Fibroblast of lung (primary cell): ENCODE measurements around the gene MORN1. TPM values are rescaled to one million over a fixed set of nuclear protein-coding genes. Genes with fewer than 3 reads are reported as not detected.
A peak's percentile ranks its signal among the peaks of the same experiment; 100 is the strongest.

ENCODE experiments used
- DNase-seq, 2 donors: peaks; one replicate each; pipeline versions ENCODE4 v3.0.0 to v3.0.0-alpha.2; 2010; ENCODE audit warnings: low read depth in 2 of 2
- H2AFZ ChIP-seq: 2 replicates; pipeline ENCODE4 v1.5.1; 2012; ENCODE audit warnings: low read length, control low read depth, inconsistent platforms
- H3K27ac ChIP-seq: 2 replicates; pipeline ENCODE4 v1.5.1; 2011; ENCODE audit warnings: low read length, control low read depth; ENCODE audit not compliant: insufficient read depth
- H3K27me3 ChIP-seq: 2 replicates; pipeline ENCODE4 v1.5.1; 2011; ENCODE audit warnings: mild to moderate bottlenecking, low read length; ENCODE audit not compliant: control insufficient read depth, insufficient read depth
- H3K36me3 ChIP-seq: 2 replicates; pipeline ENCODE4 v1.5.1; 2011; ENCODE audit warnings: low read length; ENCODE audit not compliant: control insufficient read depth, insufficient read depth
- H3K4me1 ChIP-seq: 2 replicates; pipeline ENCODE4 v1.5.1; 2011; ENCODE audit warnings: low read length; ENCODE audit not compliant: control insufficient read depth, insufficient read depth; ENCODE audit errors: extremely low read depth
- H3K4me2 ChIP-seq: 2 replicates; pipeline ENCODE4 v1.5.1; 2011; ENCODE audit warnings: low read length, control low read depth; ENCODE audit not compliant: insufficient read depth; ENCODE audit errors: extremely low read depth
- H3K4me3 ChIP-seq, 4 experiments: fragments of 200-600 bp in 1 of 4; sonication (generic) in 1 of 4; replicated peaks in 1 of 4; 2 replicates each; pipeline ENCODE4 v1.5.1; 2011 to 2016; ENCODE audit warnings: low read length in 4 of 4, low read depth in 3 of 4, mild to moderate bottlenecking in 3 of 4, control low read depth in 2 of 4, inconsistent platforms in 1 of 4, mixed read lengths in 1 of 4; ENCODE audit not compliant: insufficient read depth in 1 of 4; ENCODE audit errors: control extremely low read depth in 1 of 4
- H3K79me2 ChIP-seq: 2 replicates; pipeline ENCODE4 v1.5.1; 2012; ENCODE audit warnings: mild to moderate bottlenecking, low read length, inconsistent platforms; ENCODE audit not compliant: control insufficient read depth, insufficient read depth
- H3K9ac ChIP-seq: 2 replicates; pipeline ENCODE4 v1.5.1; 2011; ENCODE audit warnings: mild to moderate bottlenecking, low read length, control low read depth; ENCODE audit not compliant: insufficient read depth
- H3K9me3 ChIP-seq: 2 replicates; pipeline ENCODE4 v1.5.1; 2012; ENCODE audit warnings: low read depth, low read length; ENCODE audit not compliant: control insufficient read depth, insufficient read depth
- H4K20me1 ChIP-seq: 2 replicates; pipeline ENCODE4 v1.5.1; 2011; ENCODE audit warnings: low read length; ENCODE audit not compliant: control insufficient read depth, insufficient read depth; ENCODE audit errors: extremely low read depth
- EZH2 ChIP-seq: IDR thresholded peaks from 2 replicates; pipeline ENCODE4 v1.5.1; 2012; ENCODE audit warnings: low read length, control low read depth, mild to moderate bottlenecking; ENCODE audit errors: missing control alignments
- polyA plus RNA-seq, 2 donors: library from polyadenylated mRNA; depleted of rRNA in 1 of 2; stranded (reverse) in 1 of 2; unstranded in 1 of 2; fragments of >200 nt; gene quantifications; 2 replicates each; pipeline ENCODE4 v1.2.1, GENCODE V29; 2011 to 2012; ENCODE audit warnings: missing spikeins in 1 of 2
- total RNA-seq: library from RNA; depleted of rRNA; stranded (reverse); fragments of >200 nt; gene quantifications from 2 replicates; pipeline ENCODE4 v1.2.1, GENCODE V29; 2014
- TF ChIP-seq, protein P1 (sequence below), 2 donors: IDR thresholded peaks in 1 of 2; conservative IDR thresholded peaks in 1 of 2; 1 replicate in 1 of 2; 2 replicates in 1 of 2; pipeline ENCODE4 v1.5.1; 2011 to 2012; ENCODE audit warnings: low read length in 2 of 2, control low read depth in 1 of 2, inconsistent platforms in 1 of 2, low read depth in 1 of 2, mild to moderate bottlenecking in 1 of 2

MORN1 gene
- total and polyA plus RNA-seq, 2 donors (not counting 1 experiment from before 2014, with no cell fraction given), result 3.5 to 10.6 TPM

DNA sequence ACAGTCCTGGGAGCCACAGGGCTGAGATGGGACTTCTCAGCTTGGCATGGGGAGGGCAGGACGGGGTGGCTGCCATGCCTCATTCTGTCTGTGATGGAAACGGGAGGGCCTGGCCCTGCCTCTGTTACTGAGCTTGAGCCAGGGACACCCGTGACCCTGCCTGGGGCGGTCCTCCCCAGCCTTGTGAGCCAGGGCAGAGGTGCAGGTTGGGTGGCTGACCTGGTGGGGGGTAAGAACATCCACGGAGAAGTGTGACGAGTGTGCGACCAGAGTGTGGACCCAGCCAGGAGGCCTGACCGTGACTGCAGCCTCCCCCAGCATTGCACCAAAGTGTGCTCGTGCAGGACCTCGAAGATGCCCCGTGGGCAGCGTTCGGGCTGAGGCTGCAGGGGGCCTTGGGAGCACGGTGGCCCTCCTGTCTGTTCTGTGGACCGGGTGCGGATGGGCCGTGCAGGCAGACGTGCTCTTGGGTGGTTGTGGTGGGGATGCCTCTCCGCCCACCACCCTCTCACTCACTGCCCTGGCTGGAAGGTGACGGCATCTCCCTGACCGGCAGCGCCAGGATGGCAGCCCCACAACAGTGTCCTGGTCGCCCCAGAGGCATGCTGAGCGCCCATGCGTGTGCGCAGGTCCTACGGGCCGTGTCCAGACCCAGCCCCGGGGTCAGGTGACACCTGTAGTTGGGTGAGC is 117.8 kb downstream of the MORN1 start:
- Histone ChIP-seq H3K36me3 (peaks cover 6% of the 10 kb centered on the region), H3K27me3 (no peaks in the 10 kb centered on the region), H3K9me3 (no peaks in the 10 kb centered on the region), H4K20me1 (peaks cover 1% of the 10 kb centered on the region), H3K9ac (no peak overlapping the region), H2AFZ (no peak overlapping the region), H3K79me2 (peaks cover 97% of the 10 kb centered on the region), H3K27ac (peak overlapping the region; percentile 41), H3K4me3 (no peak overlapping the region), H3K4me1 (peaks cover 40% of the 10 kb centered on the region), H3K4me2 (peak overlapping the region; percentile 2)
- no peak for TF ChIP-seq EZH2
- TF ChIP-seq, protein P1, sequence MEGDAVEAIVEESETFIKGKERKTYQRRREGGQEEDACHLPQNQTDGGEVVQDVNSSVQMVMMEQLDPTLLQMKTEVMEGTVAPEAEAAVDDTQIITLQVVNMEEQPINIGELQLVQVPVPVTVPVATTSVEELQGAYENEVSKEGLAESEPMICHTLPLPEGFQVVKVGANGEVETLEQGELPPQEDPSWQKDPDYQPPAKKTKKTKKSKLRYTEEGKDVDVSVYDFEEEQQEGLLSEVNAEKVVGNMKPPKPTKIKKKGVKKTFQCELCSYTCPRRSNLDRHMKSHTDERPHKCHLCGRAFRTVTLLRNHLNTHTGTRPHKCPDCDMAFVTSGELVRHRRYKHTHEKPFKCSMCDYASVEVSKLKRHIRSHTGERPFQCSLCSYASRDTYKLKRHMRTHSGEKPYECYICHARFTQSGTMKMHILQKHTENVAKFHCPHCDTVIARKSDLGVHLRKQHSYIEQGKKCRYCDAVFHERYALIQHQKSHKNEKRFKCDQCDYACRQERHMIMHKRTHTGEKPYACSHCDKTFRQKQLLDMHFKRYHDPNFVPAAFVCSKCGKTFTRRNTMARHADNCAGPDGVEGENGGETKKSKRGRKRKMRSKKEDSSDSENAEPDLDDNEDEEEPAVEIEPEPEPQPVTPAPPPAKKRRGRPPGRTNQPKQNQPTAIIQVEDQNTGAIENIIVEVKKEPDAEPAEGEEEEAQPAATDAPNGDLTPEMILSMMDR (conservative IDR thresholded peaks at IDR 0.05 in 1 of 2, IDR thresholded peaks at IDR 0.05 in 1 of 2; ENCODE audit: low read depth in 1 of 2, low read length in 2 of 2), result no peak
- DNase-seq, result no peak

- peaks cover 1% of the 10 kb centered on the region for H4K20me1 ChIP-seq
- no peak overlapping the region for H2AFZ ChIP-seq
- peaks cover 33% of the 10 kb centered on the region for H3K4me1 ChIP-seq
- no peak for DNase-seq
- peaks cover 8% of the 10 kb centered on the region for H3K36me3 ChIP-seq
- TF ChIP-seq, protein P1 (conservative IDR thresholded peaks at IDR 0.05 in 1 of 2, IDR thresholded peaks at IDR 0.05 in 1 of 2; ENCODE audit: low read depth in 1 of 2, low read length in 2 of 2), result no peak
- no peak for TF ChIP-seq EZH2
- no peak overlapping the region for H3K4me3 ChIP-seq
- no peak overlapping the region for H3K9ac ChIP-seq
- H3K9me3 ChIP-seq, result no peaks in the 10 kb centered on the region
- H3K27me3 ChIP-seq, result no peaks in the 10 kb centered on the region
- H3K4me2 ChIP-seq, result no peak overlapping the region
- peaks cover 97% of the 10 kb centered on the region for H3K79me2 ChIP-seq
- peak overlapping the region; percentile 41 for H3K27ac ChIP-seq
Measured at GRCh38 chr1:2272686-2273400, 118.5 kb downstream of the MORN1 start.

DNA sequence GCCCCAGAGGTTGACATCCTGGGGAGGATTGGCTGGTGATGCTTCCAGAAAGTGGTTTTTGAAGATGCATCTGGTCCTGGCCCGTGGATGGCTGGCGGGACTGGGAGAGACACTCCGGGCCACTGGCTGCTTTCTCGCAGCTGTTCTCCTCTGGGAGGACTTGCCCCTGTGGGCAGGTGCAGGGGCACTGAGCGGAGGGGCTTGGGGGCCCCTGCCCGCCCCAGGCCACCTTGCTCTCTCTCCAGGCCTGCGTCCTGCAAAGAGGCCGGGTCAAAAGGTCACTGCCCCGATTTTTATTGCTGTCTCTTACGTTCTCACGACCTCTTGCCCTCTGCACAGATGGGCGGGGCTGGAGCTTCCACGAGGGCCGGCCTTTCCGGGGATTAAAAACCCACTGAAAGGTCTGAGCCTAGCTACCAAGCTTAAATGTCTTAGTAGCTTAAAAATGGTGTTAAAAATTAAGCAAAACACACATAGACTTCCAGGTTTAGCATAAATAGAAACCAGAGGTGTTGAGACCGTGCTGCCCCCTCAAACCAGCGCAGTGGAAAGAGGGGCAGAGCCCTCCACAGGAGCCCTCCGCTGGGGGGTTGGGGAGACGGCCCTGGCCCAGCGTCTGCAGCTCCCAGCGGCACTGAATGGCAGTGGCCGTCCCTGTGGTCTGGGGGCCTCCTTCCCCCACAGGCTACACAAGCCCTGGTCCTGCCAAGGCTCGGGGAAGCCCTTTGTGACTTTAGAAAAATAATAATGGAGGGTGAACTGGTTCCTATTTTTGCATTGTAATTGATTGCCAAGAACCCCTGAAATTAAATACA is 119.3 kb downstream of the MORN1 start:
- peak overlapping the region; percentile 51 for H3K4me2 ChIP-seq
- H3K4me1 ChIP-seq, result peaks cover 31% of the 10 kb centered on the region
- H2AFZ ChIP-seq, result no peak overlapping the region
- peaks cover 1% of the 10 kb centered on the region for H4K20me1 ChIP-seq
- peak overlapping the region; percentile 8 for H3K27ac ChIP-seq
- H3K9me3 ChIP-seq, result no peaks in the 10 kb centered on the region
- peaks cover 4% of the 10 kb centered on the region for H3K36me3 ChIP-seq
- no peak overlapping the region for H3K4me3 ChIP-seq
- no peak overlapping the region for H3K9ac ChIP-seq
- peaks cover 97% of the 10 kb centered on the region for H3K79me2 ChIP-seq
- no peak for DNase-seq
- H3K27me3 ChIP-seq, result no peaks in the 10 kb centered on the region
- TF ChIP-seq, protein P1 (conservative IDR thresholded peaks at IDR 0.05 in 1 of 2, IDR thresholded peaks at IDR 0.05 in 1 of 2; ENCODE audit: low read depth in 1 of 2, low read length in 2 of 2), result no peak
- TF ChIP-seq EZH2, result no peak
